Left lung (tissue), 10 donors: ENCODE results near the gene RALGPS1. TPM values are rescaled to one million over a fixed set of nuclear protein-coding genes. Genes with fewer than 3 reads are reported as not detected.

Source experiments
- ATAC-seq: fragments of 200-7000 bp; cut with Tn5 transposase; one replicate; pipeline ENCODE4 v1.9.1; 2020; ENCODE audit warnings: moderate library complexity
- DNase-seq, 4 donors: peaks; one replicate each; pipeline ENCODE4 v3.0.0-alpha.2; 2013 to 2020
- H3K27ac ChIP-seq, 2 donors: fragments of 200-600 bp; sonication (generic) in 1 of 2; one replicate each; pipeline versions ENCODE4 v1.5.0 to v1.8.0; 2020 to 2021
- H3K27me3 ChIP-seq, 2 donors: fragments of 200-600 bp; sonication (generic) in 1 of 2; one replicate each; pipeline versions ENCODE4 v1.5.0 to v1.8.0; 2020 to 2021
- H3K36me3 ChIP-seq, 2 donors: fragments of 200-600 bp; sonication (generic) in 1 of 2; one replicate each; pipeline versions ENCODE4 v1.5.0 to v1.8.0; 2020 to 2021
- H3K4me1 ChIP-seq, 2 donors: fragments of 200-600 bp; one replicate each; pipeline ENCODE4 v1.8.0; 2021
- H3K4me3 ChIP-seq, 2 donors: fragments of 200-600 bp; sonication (generic) in 1 of 2; one replicate each; pipeline versions ENCODE4 v1.5.0 to v1.8.0; 2020 to 2021; ENCODE audit warnings: mild to moderate bottlenecking in 1 of 2
- H3K9me3 ChIP-seq, 2 donors: fragments of 200-600 bp; sonication (generic) in 1 of 2; one replicate each; pipeline versions ENCODE4 v1.5.0 to v1.8.0; 2020 to 2021
- CTCF ChIP-seq, 2 donors: fragments of 200-600 bp; sonication (generic) in 1 of 2; IDR thresholded peaks; one replicate each; pipeline versions ENCODE4 v1.5.0 to v1.8.0; 2021; ENCODE audit warnings: antibody characterized with exemption in 2 of 2
- intact Hi-C, 2 donors: fragments of 100-400 bp; cut with DNase I; formaldehyde crosslinking; loops; one replicate each; pipeline versions ENCODE4 v1.11.2 to v1.14.2; 2022
- polyA plus RNA-seq, 6 donors: library from polyadenylated mRNA; unstranded; fragments of 120-200 nt; gene quantifications; one replicate each; pipeline ENCODE4 v1.2.1, GENCODE V29; 2013; ENCODE audit not compliant: insufficient read length in 6 of 6
- total RNA-seq, 2 donors: library from RNA; stranded (reverse); fragmentation: NEBNext Ultra II Directional; extraction: Animal tissue kit (Norgen Biotek cat#: 25700); gene quantifications; one replicate each; pipeline ENCODE4 v1.2.1, GENCODE V29; 2021
- donor health status: DM: no; HTN: yes; CAD: no.
- donor health status: DM: no; HTN: no; CAD: no.

RALGPS1 gene
- total and polyA plus RNA-seq, 8 donors = 11.9 to 27.6 (median 21.5) TPM

GRCh38 chr9:127155314-127155960, 240.9 kb downstream of the RALGPS1 start:
- no peak for ATAC-seq
- no peak for TF ChIP-seq CTCF (IDR thresholded peaks at IDR 0.05)
- intact Hi-C loops = no loop called here
- peak overlapping the region in 1 of 2 donors; percentile 37 for H3K27ac ChIP-seq
- DNase-seq = no peak
- H3K9me3 ChIP-seq = no peaks in the 10 kb centered on the region
- peaks cover 0 to 6% of the 10 kb centered on the region in 2 donors for H3K4me1 ChIP-seq
- no peaks in the 10 kb centered on the region for H3K27me3 ChIP-seq
- no peaks in the 10 kb centered on the region for H3K36me3 ChIP-seq
- H3K4me3 ChIP-seq = no peak overlapping the region

GRCh38 chr9:127158786-127159324, 244.3 kb downstream of the RALGPS1 start:
- TF ChIP-seq CTCF (IDR thresholded peaks at IDR 0.05) = no peak
- H3K4me1 ChIP-seq = peaks cover 6 to 12% of the 10 kb centered on the region in 2 donors
- H3K36me3 ChIP-seq = no peaks in the 10 kb centered on the region
- H3K4me3 ChIP-seq = no peak overlapping the region
- intact Hi-C loops = no loop called here
- no peaks in the 10 kb centered on the region for H3K9me3 ChIP-seq
- no peak for ATAC-seq
- DNase-seq = no peak
- H3K27ac ChIP-seq = no peak overlapping the region
- H3K27me3 ChIP-seq = no peaks in the 10 kb centered on the region

GRCh38 chr9:127159325-127159801, 244.8 kb downstream of the RALGPS1 start:
- no peaks in the 10 kb centered on the region for H3K9me3 ChIP-seq
- ATAC-seq = no peak
- H3K36me3 ChIP-seq = no peaks in the 10 kb centered on the region
- H3K27me3 ChIP-seq = no peaks in the 10 kb centered on the region
- no peak overlapping the region for H3K27ac ChIP-seq
- no peak overlapping the region for H3K4me3 ChIP-seq
- DNase-seq = no peak
- peaks cover 1 to 12% of the 10 kb centered on the region in 2 donors for H3K4me1 ChIP-seq
- no peak for TF ChIP-seq CTCF (IDR thresholded peaks at IDR 0.05)
- intact Hi-C loops = no loop called here

GRCh38 chr9:127159949-127160610, 245.5 kb downstream of the RALGPS1 start:
- H3K9me3 ChIP-seq = no peaks in the 10 kb centered on the region
- ATAC-seq (no peak), DNase-seq (no peak)
- H3K4me3 ChIP-seq = no peak overlapping the region
- intact Hi-C loops = no loop called here
- no peak for TF ChIP-seq CTCF (IDR thresholded peaks at IDR 0.05)
- no peaks in the 10 kb centered on the region for H3K36me3 ChIP-seq
- no peaks in the 10 kb centered on the region for H3K27me3 ChIP-seq
- H3K4me1 ChIP-seq = peaks cover 0 to 12% of the 10 kb centered on the region in 2 donors
- no peak overlapping the region for H3K27ac ChIP-seq

GRCh38 chr9:127161081-127161624, 246.6 kb downstream of the RALGPS1 start:
- Histone ChIP-seq H3K9me3 (no peaks in the 10 kb centered on the region), H3K27me3 (no peaks in the 10 kb centered on the region), H3K4me3 (no peak overlapping the region), H3K27ac (no peak overlapping the region), H3K36me3 (no peaks in the 10 kb centered on the region), H3K4me1 (peaks cover 0 to 12% of the 10 kb centered on the region in 2 donors)
- ATAC-seq (no peak), DNase-seq (no peak)
- no peak for TF ChIP-seq CTCF (IDR thresholded peaks at IDR 0.05)
- intact Hi-C loops = no loop called here
